ENCODE measurements around the gene TMEM158.

DNA sequence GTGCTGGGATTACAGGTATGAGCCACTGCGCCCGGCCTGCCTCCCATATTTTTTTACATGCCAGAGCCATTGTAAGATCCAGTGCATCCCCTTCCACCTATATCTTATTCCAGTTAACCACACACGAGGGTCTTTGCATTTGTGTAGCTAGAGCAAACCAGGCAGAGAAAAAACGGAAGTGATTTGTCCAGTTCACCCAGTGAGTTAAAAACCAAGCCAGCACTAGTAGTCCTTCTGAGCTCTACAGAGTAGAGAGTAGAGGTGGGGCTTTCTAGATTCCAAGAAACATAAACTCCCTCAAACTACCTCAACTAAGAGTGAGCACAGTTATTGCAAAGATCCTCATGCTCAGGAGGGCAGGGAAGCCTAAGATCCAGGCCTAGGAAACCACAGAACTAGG lies 34.7 kb downstream of the TMEM158 start:
- TF ChIP-seq, protein P1, sequence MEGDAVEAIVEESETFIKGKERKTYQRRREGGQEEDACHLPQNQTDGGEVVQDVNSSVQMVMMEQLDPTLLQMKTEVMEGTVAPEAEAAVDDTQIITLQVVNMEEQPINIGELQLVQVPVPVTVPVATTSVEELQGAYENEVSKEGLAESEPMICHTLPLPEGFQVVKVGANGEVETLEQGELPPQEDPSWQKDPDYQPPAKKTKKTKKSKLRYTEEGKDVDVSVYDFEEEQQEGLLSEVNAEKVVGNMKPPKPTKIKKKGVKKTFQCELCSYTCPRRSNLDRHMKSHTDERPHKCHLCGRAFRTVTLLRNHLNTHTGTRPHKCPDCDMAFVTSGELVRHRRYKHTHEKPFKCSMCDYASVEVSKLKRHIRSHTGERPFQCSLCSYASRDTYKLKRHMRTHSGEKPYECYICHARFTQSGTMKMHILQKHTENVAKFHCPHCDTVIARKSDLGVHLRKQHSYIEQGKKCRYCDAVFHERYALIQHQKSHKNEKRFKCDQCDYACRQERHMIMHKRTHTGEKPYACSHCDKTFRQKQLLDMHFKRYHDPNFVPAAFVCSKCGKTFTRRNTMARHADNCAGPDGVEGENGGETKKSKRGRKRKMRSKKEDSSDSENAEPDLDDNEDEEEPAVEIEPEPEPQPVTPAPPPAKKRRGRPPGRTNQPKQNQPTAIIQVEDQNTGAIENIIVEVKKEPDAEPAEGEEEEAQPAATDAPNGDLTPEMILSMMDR (conservative IDR thresholded peaks at IDR 0.05 in 1 of 2, IDR thresholded peaks at IDR 0.05 in 1 of 2; ENCODE audit: low read depth in 1 of 2, low read length in 2 of 2) = no peak
- no peak for TF ChIP-seq EZH2 (IDR thresholded peaks at IDR 0.05; ENCODE audit: low read length, missing control alignments)
